ENCODE data around the gene GABPB2.
"Not testable (repeated sequence)": the region's sequence is repeated elsewhere in the genome, so short reads cannot be mapped to it uniquely, and the experiment has no call there.

The GABPB2 gene

GRCh38 chr1:151060007-151060656 is 10.4 kb upstream of the GABPB2 start, which contains the start of gene MLLT11:
Gene MLLT11 (plus strand): TSS chr1:151060397. CDS start chr1:151067225, 6,828 bp downstream.
- DNase-seq: peak; percentile 52

GRCh38 chr1:151060657-151061421 is 9.7 kb upstream of the GABPB2 start:
- no peak for DNase-seq

- no peak for DNase-seq
Measured at GRCh38 chr1:151061704-151062103, 8.9 kb upstream of the GABPB2 start.

GRCh38 chr1:151062741-151063371 is 7.7 kb upstream of the GABPB2 start:
- DNase-seq: no peak

GRCh38 chr1:151065089-151065645 is 5.4 kb upstream of the GABPB2 start:
- DNase-seq: no peak

GRCh38 chr1:151067185-151067584 is 3.4 kb upstream of the GABPB2 start:
- no peak for DNase-seq

- DNase-seq: no peak
Measured at GRCh38 chr1:151069103-151069486, 1.5 kb upstream of the GABPB2 start.

- no peak for DNase-seq
Measured at GRCh38 chr1:151072224-151072623, 1.7 kb downstream of the GABPB2 start.

- DNase-seq: no peak
Measured at GRCh38 chr1:151085953-151086559, 15.5 kb downstream of the GABPB2 start.

- not testable (repeated sequence) for DNase-seq
Measured at GRCh38 chr1:151097426-151097825, 26.9 kb downstream of the GABPB2 start.

- no peak for DNase-seq
Measured at GRCh38 chr1:151098126-151098525, 27.6 kb downstream of the GABPB2 start.

GRCh38 chr1:151104630-151105029 is 34.1 kb downstream of the GABPB2 start:
- DNase-seq: no peak

- no peak for DNase-seq
Measured at GRCh38 chr1:151106894-151107293, 36.3 kb downstream of the GABPB2 start.

- no peak for DNase-seq
Measured at GRCh38 chr1:151108331-151108730, 37.8 kb downstream of the GABPB2 start.

- DNase-seq: no peak
Measured at GRCh38 chr1:151113877-151114276, 43.3 kb downstream of the GABPB2 start.

- DNase-seq: no peak
Measured at GRCh38 chr1:151124763-151125403, 54.3 kb downstream of the GABPB2 start.

GRCh38 chr1:151128800-151129199 is 58.2 kb downstream of the GABPB2 start:
- DNase-seq: no peak

- DNase-seq: peak; percentile 83
Measured at GRCh38 chr1:151130987-151131586, 60.5 kb downstream of the GABPB2 start.

- DNase-seq: no peak
Measured at GRCh38 chr1:151131701-151132334, 61.3 kb downstream of the GABPB2 start.

GRCh38 chr1:151132335-151133017 is 61.9 kb downstream of the GABPB2 start:
- DNase-seq: no peak
